ENCODE measurements around the gene ELOVL1. TPM values are rescaled to one million over a fixed set of nuclear protein-coding genes. Genes with fewer than 3 reads are reported as not detected.

ELOVL1 gene
- total RNA-seq, 1 experiment from 2014 or later = 21.6 TPM

DNA sequence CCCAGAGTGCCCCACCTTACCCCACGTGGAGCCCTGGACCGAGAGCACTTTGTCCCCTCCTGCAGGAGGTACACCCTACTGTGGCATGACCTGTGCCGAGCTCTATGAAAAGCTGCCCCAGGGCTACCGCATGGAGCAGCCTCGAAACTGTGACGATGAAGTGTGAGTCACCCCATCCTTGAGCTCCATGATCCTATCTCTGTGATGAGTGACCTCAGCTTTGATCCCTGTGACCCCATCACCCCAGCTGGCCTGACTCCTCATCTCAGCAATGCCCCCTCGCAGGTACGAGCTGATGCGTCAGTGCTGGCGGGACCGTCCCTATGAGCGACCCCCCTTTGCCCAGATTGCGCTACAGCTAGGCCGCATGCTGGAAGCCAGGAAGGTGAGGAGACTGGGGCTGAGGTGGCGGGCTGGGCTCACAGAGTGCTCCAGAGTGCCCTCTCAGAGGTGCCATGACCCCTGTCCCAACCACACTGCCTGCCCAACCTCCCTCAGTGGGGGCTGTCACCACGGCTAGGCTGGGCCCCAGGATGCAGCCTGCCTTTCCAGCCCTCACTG, 46.4 kb downstream of the ELOVL1 start:
- Histone ChIP-seq H3K23ac (ENCODE audit: insufficient read length, low read depth, low read length) (no peak overlapping the region), H3K79me2 (ENCODE audit: insufficient read depth, low read length) (no peaks in the 10 kb centered on the region), H2AK5ac (ENCODE audit: insufficient read length, low read length) (no peak overlapping the region), H3K79me1 (ENCODE audit: insufficient read depth, low read depth, low read length, poor library complexity, severe bottlenecking) (no peaks in the 10 kb centered on the region), H3K9me3 (ENCODE audit: control insufficient read depth, low read depth, low read length) (no peaks in the 10 kb centered on the region), H3K56ac (ENCODE audit: insufficient read length, low read depth, low read length) (no peak overlapping the region), H3K18ac (ENCODE audit: insufficient read length, low read depth, low read length) (no peak overlapping the region), H3K4me1 (ENCODE audit: insufficient read depth, low read length) (no peaks in the 10 kb centered on the region), H3K23me2 (ENCODE audit: insufficient read length, low read depth, low read length, poor library complexity, severe bottlenecking) (no peaks in the 10 kb centered on the region), H4K91ac (ENCODE audit: insufficient read length, low read depth, low read length) (no peak overlapping the region), H2BK5ac (ENCODE audit: insufficient read length, low read length) (no peak overlapping the region), H4K20me1 (ENCODE audit: control insufficient read depth, insufficient read depth, insufficient read length) (no peaks in the 10 kb centered on the region), H3K14ac (ENCODE audit: insufficient read depth, low read length) (no peak overlapping the region), H2BK12ac (ENCODE audit: insufficient read length, low read depth, low read length) (no peak overlapping the region), H3K27ac (ENCODE audit: insufficient read length, low read depth, low read length) (no peak overlapping the region), H3K4ac (ENCODE audit: low read depth, low read length) (no peak overlapping the region), H2BK20ac (ENCODE audit: low read depth, low read length, poor library complexity, severe bottlenecking) (no peak overlapping the region), H4K5ac (ENCODE audit: insufficient read length, low read depth, low read length) (no peak overlapping the region), H3T11ph (ENCODE audit: low read length) (no peak overlapping the region), H2AFZ (ENCODE audit: low read length) (no peak overlapping the region), H3K27me3 (ENCODE audit: insufficient read depth, low read length) (no peaks in the 10 kb centered on the region), H3K9ac (ENCODE audit: extremely low read depth, insufficient read length, low read length) (no peak overlapping the region), H2BK15ac (ENCODE audit: low read depth, low read length) (no peak overlapping the region), H2BK120ac (ENCODE audit: low read depth, low read length, poor library complexity, severe bottlenecking) (no peak overlapping the region), H4K8ac (replicated peaks; ENCODE audit: insufficient read length, low read depth, low read length) (no peak overlapping the region), H3K4me2 (ENCODE audit: insufficient read depth, insufficient read length, low read length) (no peak overlapping the region)
- Mint-ChIP-seq H3K27me3 (ENCODE audit: low read depth) (no peaks in the 10 kb centered on the region; the same call in none of the 2 replicates), H3K4me3 (no peak overlapping the region), H3K27ac (no peak overlapping the region), H3K9me3 (peaks cover 8 to 11% of the 10 kb centered on the region in 2 experiments; a peak in 4 of 5 replicates), H3K4me1 (peaks cover 16 to 19% of the 10 kb centered on the region in 2 experiments), H3K36me3 (ENCODE audit: insufficient read depth in 1 of 3, low read depth in 3 of 3) (no peaks in the 10 kb centered on the region; a peak in 1 of 7 replicates)
- TF ChIP-seq, protein P1, sequence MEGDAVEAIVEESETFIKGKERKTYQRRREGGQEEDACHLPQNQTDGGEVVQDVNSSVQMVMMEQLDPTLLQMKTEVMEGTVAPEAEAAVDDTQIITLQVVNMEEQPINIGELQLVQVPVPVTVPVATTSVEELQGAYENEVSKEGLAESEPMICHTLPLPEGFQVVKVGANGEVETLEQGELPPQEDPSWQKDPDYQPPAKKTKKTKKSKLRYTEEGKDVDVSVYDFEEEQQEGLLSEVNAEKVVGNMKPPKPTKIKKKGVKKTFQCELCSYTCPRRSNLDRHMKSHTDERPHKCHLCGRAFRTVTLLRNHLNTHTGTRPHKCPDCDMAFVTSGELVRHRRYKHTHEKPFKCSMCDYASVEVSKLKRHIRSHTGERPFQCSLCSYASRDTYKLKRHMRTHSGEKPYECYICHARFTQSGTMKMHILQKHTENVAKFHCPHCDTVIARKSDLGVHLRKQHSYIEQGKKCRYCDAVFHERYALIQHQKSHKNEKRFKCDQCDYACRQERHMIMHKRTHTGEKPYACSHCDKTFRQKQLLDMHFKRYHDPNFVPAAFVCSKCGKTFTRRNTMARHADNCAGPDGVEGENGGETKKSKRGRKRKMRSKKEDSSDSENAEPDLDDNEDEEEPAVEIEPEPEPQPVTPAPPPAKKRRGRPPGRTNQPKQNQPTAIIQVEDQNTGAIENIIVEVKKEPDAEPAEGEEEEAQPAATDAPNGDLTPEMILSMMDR (conservative IDR thresholded peaks at IDR 0.05) = no peak
- WGBS (ENCODE audit: extremely low coverage, insufficient read length, low lambda C conversion rate) = no CpG with 5 or more reads among the region's 16 CpGs
- DNase-seq = no peak
